GM19328 (cell line): Measurements from ENCODE around the gene TSPOAP1.

Source experiments
- ATAC-seq: cut with Tn5 transposase; IDR thresholded peaks from one replicate; pipeline ENCODE4 v1.9.1; 2021; ENCODE audit warnings: mild to moderate bottlenecking, moderate library complexity; ENCODE audit not compliant: unreplicated experiment

TSPOAP1 gene

GRCh38 chr17:58319173-58320162 lies 9.1 kb downstream of the TSPOAP1 start:
- no peak for ATAC-seq

- ATAC-seq, result no peak
Measured at GRCh38 chr17:58318627-58319172, 9.9 kb downstream of the TSPOAP1 start.

GRCh38 chr17:58318065-58318481 lies 10.5 kb downstream of the TSPOAP1 start:
- ATAC-seq, result no peak

GRCh38 chr17:58317421-58318064 lies 11.1 kb downstream of the TSPOAP1 start:
- no peak for ATAC-seq

GRCh38 chr17:58316260-58316960 lies 12.2 kb downstream of the TSPOAP1 start:
- ATAC-seq, result no peak

GRCh38 chr17:58315750-58316149 lies 12.8 kb downstream of the TSPOAP1 start:
- ATAC-seq, result no peak

- ATAC-seq, result no peak
Measured at GRCh38 chr17:58315281-58315711, 13.3 kb downstream of the TSPOAP1 start.

GRCh38 chr17:58314706-58315015 lies 13.9 kb downstream of the TSPOAP1 start:
- no peak for ATAC-seq

GRCh38 chr17:58313815-58314705 lies 14.5 kb downstream of the TSPOAP1 start:
- no peak for ATAC-seq

GRCh38 chr17:58312829-58313228 lies 15.8 kb downstream of the TSPOAP1 start:
- ATAC-seq, result no peak

GRCh38 chr17:58312021-58312630 lies 16.5 kb downstream of the TSPOAP1 start:
- no peak for ATAC-seq

- ATAC-seq, result no peak
Measured at GRCh38 chr17:58311429-58311894, 17.1 kb downstream of the TSPOAP1 start.

- ATAC-seq, result no peak
Measured at GRCh38 chr17:58310511-58311428, 17.8 kb downstream of the TSPOAP1 start.

- ATAC-seq, result no peak
Measured at GRCh38 chr17:58309918-58310259, 18.7 kb downstream of the TSPOAP1 start.

- ATAC-seq, result no peak
Measured at GRCh38 chr17:58308985-58309917, 19.3 kb downstream of the TSPOAP1 start.

GRCh38 chr17:58308173-58308984 lies 20.2 kb downstream of the TSPOAP1 start:
- ATAC-seq, result no peak
